HG02981 (cell line): ENCODE data around the gene SC5D.
A peak's percentile ranks its signal among the peaks of the same experiment; 100 is the strongest.

Experiments used
- ATAC-seq: cut with Tn5 transposase; IDR thresholded peaks from one replicate; pipeline ENCODE4 v1.9.1; 2021; ENCODE audit warnings: mild to moderate bottlenecking, moderate library complexity; ENCODE audit not compliant: unreplicated experiment

SC5D gene

DNA sequence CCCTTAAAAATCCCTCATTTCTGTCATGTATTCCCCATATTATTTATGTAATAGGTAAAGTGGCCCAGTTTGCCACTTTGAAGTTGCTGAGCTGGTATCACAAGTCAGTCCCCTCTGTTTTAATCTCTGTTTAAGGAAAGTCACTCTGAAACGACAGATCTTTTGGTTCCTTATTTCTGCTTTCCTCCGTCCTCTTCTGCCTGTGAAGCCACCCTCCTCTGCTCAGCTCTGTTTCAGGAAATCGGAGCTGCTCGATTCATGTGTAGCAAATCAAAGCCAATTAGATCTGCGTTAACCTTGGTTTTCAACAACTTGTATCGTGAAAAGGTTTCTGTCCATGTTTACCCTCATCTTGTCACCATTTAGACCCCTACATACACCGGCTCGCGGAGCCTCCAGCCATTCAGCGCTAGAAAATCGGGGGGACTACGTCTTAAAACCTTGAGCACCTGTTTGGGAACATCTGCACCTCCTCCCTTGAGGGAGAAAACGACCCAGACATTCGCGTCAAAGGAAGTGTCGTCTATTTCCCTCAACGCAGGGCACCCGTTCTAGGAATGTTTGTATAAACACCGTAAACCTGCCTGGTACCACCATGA lies 576 bp upstream of the SC5D start:
- peak; percentile 17 for ATAC-seq

DNA sequence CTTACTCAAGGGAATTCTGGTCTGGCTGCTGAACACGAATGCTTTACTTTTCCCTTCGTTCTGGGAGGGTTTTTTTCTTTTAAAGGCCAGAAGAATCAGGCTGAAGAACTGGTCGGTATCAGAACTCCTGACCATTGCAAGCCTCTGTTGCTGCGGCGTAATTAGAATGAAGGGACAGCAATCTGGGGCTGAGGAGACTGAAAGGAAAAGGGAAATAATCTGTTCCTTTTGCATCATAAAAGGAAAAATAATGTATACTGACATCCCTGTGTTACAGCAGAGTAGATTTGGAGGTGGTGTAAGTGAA lies 670 bp downstream of the SC5D start:
- ATAC-seq: no peak

DNA sequence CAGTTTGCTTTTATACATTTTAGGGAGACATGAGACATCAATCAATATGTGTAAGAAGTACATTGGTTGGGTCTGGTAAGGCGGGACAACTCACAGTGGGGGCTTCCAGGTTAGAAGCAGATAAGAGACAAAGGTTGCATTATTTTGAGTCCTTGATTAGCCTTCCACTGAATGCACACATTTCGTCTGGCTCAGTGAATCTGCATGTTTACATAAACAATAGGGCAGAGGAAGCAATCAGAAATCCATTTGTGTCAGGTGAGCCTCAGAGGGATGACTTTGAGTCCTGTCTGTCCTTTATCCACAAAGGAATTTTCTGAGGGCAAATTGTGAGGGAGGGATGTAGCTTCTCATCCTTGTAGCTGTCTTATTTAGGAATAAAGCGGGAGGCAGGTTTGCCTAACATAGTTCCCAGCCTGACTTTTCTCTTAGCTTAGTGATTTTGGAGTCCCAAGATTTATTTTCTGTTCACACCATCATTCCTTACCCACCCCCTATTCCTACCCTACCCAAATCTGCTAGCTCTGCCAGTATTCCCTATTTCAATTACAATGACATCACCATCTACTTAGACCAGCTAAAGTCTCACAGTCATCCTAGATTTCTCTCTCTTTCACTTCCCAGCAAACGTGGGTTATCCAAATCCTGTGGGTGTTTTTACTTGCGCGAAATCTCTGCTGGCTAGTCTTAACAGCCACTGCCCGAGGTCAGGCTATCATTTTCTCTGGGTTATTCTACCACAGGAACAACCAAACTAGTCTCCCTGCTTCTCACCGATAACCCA lies 2.9 kb downstream of the SC5D start:
- ATAC-seq: no peak

DNA sequence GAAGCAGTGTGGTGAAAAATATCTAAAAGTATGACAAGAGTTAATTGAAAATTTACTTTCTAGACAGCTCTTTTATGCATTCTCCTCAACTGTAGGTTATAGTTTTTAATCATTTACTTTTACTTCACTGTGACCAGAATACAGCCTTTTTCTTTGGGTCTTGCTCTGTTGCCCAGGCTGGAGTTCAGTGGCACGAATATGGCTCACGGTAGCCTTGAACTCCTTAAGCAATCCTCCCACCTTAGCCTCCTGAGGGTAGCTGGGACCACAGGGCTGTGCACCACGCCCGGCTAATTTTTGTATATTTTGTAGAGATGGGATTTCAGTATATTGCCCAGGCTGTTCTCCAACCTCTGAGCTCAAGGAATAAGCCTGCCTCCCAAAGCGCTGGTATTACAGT lies 5.3 kb downstream of the SC5D start:
- no peak for ATAC-seq

DNA sequence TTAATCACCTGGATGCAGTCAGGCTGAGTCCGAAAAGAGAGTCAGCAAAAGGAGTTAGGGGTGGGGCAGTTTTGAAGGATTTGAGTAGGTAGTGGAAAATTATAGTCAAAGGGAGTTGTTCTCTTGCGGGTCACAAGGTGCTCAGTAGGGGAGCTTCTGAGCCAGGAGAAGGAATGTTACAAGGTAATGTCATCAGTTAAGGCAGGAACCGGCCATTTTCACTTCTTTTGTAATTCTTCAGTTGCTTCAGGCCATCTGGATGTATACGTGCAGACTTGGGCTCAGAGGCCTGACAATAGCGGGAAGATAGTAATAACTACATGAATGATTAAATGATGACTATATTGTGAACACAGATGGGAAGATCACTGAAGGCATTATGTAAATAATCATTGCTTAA lies 6.2 kb downstream of the SC5D start:
- no peak for ATAC-seq

DNA sequence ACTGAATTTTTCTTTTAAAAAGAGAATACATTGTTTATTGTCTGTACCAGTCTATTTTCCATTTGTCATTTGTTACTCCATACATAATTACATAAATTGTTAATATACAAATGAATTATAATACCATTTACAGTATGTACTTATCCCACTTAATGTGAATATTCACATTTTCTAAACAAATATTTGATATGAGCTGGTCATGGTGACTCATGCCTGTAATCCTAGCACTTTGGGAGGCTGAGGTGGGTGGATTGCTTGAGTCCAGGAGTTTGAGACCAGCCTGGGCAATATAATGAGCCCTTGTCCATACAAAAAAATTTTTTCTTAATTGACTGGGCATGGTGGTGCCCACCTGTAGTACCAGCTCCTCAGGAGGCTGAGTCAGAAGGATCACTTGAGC lies 6.8 kb downstream of the SC5D start:
- ATAC-seq: no peak

DNA sequence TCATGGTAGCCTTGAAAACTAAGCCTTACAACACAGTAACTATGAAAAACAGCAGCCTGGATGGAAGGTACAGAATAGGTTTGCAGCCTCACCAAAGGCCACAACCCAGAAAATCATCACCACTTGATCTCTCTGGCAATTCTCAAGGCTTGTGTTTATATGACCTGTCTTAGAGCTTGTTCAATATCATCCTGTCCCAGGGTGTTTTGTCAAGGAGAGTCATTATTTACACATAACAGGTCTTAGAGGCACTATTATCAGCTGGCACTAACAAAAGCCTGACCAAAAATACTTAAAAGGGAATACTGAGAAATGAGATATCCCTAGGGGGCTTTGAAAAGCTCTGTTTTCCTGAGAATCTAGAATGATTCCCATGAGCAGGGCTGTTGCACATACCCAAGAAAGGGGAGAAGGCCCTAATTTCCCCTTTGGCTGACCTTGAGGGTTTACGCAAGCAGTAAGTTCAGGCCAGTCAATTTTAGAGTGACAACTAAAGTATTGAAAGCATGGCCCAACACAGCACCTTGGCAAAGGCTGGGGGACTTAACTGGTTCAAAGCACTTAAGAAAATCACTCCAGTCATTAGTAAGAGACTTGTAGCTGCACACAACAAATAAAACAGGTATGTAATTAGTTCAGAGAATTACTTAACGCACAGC lies 7.9 kb downstream of the SC5D start:
- ATAC-seq: no peak

DNA sequence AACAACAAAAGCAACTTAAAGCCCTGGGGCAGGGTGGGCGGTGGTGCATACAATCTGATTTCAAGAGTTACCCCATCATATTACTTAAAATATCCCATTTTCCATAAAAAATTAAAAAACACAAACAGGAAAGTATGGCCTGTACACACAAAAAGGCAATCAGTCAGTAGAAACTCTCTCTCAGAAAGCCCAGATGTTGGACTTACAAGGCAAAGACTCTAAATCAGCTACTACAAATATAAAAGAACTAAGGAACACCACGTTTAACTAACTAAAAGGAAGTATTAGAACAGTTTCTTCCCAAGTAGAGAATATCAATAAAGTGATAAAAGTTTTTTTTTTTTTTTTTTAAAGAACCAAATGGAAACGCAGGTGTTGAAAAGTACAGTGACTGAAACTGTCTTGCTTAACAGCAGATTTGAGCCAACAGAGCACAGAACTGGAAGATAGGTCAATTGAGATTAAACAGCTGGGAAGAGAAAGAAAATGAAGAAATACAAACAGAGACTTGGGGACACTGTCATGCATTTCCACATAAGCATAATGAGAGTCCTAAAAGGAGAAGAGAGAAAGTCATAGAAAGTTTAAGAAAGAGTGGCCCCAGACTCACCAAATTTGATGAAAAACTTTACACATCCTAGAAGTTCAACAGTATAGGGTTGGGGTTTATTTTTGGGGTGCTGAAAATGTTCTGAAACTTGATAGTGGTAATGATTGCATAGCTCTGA lies 8.6 kb downstream of the SC5D start:
- ATAC-seq: no peak

DNA sequence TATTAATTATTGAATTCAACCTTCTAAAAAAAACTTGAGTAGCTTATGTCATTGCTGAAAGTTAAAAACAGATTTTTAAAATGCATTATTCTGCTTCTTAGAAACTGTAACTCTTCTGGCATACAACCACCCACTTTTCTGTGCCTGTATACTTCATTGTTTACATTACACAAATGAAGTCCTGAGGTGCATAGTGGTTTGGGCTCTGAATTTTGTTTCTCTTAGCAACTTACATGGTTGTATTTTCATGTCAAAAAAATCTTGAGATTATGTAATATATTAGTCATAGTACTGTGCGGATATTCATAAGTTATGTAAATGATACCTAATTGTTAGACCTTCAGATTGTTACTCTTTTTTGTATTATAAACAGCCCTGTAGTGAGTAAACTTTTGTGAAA lies 12.2 kb downstream of the SC5D start:
- no peak for ATAC-seq

DNA sequence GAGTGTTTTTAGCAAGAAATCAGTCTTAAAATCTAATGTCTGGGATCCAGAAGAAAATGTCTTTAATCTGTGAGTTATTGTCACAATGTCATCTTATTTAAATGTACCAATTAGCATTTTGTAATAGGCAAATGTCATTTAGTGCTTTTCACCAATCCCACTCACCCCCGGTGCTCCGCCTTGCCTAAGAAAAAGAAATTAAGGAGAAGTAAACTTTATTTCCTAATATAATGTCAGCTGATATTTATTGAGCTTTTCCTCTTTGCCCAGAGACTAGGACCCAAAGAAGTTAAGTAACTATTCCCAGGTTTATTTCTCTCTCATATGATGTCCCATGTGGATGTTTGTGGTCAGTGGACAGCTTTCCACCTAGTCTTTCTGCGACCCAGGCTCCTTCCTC lies 16.2 kb downstream of the SC5D start:
- no peak for ATAC-seq

DNA sequence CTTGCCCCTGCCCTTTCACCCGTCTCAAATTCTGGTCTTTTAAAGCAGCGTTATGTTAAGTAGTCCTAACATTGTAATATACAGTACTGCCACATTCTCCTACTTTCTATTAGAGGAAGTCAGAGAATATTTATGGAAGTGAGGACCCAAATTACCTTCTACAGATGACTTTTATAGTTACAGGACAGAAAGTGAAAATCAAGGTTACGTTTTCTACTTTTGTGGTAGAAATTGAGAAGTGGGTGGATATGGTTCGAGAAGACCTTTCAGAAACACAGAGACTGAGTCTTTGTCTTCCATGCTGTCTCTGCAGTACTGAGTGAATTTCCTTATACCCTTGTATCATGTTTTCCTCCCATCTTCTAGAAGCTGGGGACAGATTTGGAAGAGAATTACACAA lies 17.1 kb downstream of the SC5D start:
- ATAC-seq: peak; percentile 79

DNA sequence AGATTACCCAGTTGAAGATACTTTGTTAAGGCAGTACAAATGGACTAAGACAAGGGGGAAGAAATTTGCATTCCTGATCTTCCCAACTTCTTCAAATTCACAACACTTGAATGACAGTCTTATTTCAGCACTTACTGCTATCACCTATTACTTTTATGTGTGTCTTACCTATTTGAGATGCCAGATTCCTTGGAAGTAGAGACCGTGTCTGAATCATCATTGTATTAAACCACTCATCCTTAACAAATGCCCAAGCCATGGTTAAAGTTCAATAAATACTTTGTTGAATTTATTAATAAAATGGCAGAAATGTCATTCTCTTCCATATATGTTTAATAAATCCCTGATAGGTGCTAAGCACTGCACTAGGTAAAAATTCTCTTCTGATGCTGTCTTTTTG lies 18.3 kb downstream of the SC5D start:
- no peak for ATAC-seq

DNA sequence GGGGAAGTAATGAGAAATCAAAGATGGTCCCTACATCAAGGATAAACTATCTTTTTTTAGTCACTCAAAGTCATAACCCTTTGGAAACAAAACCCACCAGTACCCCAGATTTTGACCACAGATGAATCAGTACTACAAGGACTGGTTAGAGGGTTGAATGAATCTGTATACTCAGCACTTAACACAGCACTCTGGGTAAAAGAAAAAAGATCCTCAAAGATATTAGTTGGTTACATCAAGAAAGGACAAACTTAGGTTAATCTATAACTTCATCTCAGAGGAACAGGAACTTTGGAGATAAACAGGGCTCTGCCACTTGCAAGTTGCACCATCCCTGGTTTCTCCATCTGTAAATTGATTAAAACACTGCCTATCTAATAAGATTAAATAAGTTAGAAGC lies 18.8 kb downstream of the SC5D start:
- no peak for ATAC-seq

DNA sequence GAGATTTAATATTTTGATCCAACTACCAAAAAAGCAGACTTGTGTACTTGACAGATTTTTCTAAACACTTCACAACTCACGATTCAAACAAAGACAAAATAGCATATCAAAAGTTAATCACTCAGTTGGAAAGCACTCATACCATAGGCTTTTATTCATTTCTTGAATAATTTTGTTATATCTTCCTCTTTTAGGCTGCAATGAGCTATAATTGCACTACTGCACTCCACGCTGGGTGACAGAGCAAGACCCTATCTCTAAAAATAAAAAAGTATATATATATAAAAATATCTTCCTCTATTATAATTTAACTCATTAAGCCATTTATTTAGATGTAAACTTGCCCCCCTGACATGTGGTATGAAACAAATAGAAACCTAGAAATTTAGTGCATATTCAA lies 19.9 kb downstream of the SC5D start:
- no peak for ATAC-seq

DNA sequence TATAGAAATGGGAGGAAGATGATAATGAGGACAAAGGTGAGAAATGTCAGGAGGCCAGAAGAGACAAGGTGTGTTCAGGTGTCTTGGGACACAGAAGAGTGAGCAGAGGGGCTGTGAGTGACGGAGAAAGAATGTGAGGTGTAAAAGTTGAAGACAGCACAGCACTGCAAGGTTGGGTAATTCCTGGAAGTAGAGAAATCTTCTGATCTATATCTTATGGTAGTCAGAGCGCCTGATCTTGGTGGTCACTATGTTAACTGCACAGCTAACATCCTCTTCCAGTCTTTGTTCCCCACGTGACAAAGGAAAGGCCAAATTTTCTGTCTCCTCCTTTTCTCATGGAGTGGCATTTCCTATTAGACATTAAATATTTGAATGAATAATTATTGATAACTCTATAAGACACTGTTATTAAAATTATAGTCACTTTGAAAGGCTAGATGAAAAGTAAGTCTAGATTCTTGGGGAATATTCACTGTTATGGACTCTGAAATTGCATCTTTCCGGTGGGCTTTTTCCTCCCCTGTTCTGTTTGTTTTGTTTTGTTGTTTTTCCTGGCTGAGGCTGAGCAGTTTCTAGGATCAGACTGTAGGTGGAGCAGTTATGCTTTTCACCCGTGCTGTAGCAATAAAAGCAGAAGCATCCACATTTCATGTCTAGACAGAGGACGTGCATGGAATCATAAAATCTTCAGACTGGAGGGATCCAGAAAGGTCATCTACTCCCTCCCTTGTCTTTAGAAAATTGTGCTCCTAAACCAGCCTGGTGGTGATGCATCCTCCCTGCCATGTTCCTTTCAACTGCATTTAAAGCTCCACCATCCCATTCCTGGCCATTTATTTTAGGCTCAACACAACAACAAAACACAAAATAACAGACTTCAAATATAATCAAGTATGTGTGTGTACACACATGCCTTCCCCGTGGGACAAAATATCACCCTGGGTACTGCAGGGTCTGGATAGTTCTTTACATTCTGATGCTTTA lies 26.6 kb downstream of the SC5D start:
- ATAC-seq: peak; percentile 62

DNA sequence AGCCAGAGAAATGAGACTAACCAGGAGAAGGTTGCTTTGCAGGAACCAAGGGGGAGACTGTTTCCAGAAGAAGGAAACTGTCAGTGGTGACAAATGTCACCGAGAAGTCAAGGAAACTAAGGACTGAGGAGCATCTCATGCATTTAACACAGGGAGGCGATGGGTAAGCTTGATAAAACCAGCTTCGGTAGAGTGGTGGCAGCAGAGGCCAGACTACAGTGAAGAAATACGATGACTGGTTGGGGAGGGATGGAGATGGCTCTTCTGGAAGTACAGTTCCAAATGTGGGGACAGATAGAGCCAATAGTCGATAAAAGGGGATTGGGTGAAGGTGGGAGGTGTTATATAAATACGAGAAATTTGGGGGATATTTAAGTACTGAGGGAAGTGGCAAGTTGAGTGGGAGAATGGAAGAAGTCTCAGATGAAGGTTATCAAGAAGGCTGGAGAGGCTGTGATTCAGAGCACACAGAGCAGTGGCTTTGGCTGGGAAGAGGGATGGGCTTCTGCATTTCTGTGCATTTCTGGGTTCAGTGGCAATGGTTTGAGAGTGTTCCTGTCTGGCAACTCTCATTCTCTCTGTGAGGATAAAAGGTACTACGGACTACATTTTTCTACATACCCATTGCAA lies 29.2 kb downstream of the SC5D start:
- ATAC-seq: peak; percentile 65

DNA sequence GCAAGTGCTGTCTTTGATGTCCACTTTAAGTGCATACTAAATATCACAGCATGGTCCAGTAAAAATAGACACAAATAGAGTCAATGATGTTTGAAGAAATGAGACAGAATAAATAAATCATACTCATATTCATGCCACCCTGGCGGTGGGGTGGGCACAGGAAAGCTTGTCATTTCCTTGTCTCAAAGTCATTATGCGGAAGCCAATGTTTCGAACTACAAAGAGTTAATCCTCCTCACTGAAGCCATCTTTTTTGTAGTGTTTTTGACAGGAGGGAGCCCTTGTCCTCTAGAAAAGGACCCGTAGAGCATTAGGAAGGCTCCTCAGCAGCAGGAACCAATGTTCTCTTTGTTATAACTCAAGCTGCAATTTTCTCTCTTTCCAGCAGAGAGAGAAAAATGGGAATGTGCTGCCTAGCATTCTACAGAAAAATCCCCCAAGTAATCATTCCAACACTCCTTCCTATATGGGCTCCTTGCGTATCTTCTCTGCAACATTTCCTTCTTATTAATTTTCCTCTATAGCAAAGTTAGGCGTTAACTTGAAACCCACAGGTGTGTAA lies 30.6 kb downstream of the SC5D start:
- no peak for ATAC-seq

DNA sequence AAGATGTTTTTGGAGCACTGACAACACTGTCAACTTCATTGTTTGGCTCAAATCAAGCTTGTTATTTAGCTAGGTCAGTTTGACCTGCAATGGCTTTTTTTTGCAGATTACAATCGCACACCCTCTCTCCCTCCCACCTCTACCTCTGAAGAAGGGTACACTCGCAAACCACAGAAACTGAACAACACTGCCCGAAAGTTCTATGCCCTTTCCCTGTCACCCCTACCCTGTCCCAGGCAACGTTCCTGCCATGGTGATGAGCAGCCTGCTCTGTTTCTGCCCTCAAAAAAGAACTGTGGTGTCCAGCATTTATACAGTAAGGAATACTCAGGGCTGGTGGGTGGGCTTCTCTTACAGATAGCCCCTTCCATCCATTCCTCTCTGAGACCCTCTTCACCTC lies 33.7 kb downstream of the SC5D start:
- no peak for ATAC-seq

DNA sequence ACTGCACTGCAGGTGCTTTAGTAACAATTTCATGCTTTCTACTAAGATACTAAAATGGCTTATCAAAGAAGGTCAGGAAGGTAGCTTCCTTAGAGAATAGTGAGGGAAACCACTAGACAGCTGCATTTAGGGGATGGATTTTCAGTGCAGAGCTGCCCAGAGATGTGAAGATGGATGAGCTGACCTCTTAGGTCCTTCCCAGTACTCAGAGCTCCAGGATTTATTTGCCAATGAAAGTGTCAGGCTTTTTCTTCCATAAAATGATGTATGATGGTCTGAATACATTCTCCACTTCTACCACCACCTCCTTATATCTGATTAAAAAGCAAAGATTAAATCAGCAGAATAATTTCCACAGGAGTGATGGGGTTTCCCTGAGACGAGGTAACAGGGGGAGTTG lies 35.0 kb downstream of the SC5D start:
- ATAC-seq: no peak
